ENCODE data around the gene IGF2R. TPM values are rescaled to one million over a fixed set of nuclear protein-coding genes. Genes with fewer than 3 reads are reported as not detected.

IGF2R gene
- total and polyA plus RNA-seq, 2 of the 13 experiments (the other 11 are each of a cell fraction or from before 2014, with no cell fraction given): 38.3 to 70.0 TPM

- TF ChIP-seq, protein P1, sequence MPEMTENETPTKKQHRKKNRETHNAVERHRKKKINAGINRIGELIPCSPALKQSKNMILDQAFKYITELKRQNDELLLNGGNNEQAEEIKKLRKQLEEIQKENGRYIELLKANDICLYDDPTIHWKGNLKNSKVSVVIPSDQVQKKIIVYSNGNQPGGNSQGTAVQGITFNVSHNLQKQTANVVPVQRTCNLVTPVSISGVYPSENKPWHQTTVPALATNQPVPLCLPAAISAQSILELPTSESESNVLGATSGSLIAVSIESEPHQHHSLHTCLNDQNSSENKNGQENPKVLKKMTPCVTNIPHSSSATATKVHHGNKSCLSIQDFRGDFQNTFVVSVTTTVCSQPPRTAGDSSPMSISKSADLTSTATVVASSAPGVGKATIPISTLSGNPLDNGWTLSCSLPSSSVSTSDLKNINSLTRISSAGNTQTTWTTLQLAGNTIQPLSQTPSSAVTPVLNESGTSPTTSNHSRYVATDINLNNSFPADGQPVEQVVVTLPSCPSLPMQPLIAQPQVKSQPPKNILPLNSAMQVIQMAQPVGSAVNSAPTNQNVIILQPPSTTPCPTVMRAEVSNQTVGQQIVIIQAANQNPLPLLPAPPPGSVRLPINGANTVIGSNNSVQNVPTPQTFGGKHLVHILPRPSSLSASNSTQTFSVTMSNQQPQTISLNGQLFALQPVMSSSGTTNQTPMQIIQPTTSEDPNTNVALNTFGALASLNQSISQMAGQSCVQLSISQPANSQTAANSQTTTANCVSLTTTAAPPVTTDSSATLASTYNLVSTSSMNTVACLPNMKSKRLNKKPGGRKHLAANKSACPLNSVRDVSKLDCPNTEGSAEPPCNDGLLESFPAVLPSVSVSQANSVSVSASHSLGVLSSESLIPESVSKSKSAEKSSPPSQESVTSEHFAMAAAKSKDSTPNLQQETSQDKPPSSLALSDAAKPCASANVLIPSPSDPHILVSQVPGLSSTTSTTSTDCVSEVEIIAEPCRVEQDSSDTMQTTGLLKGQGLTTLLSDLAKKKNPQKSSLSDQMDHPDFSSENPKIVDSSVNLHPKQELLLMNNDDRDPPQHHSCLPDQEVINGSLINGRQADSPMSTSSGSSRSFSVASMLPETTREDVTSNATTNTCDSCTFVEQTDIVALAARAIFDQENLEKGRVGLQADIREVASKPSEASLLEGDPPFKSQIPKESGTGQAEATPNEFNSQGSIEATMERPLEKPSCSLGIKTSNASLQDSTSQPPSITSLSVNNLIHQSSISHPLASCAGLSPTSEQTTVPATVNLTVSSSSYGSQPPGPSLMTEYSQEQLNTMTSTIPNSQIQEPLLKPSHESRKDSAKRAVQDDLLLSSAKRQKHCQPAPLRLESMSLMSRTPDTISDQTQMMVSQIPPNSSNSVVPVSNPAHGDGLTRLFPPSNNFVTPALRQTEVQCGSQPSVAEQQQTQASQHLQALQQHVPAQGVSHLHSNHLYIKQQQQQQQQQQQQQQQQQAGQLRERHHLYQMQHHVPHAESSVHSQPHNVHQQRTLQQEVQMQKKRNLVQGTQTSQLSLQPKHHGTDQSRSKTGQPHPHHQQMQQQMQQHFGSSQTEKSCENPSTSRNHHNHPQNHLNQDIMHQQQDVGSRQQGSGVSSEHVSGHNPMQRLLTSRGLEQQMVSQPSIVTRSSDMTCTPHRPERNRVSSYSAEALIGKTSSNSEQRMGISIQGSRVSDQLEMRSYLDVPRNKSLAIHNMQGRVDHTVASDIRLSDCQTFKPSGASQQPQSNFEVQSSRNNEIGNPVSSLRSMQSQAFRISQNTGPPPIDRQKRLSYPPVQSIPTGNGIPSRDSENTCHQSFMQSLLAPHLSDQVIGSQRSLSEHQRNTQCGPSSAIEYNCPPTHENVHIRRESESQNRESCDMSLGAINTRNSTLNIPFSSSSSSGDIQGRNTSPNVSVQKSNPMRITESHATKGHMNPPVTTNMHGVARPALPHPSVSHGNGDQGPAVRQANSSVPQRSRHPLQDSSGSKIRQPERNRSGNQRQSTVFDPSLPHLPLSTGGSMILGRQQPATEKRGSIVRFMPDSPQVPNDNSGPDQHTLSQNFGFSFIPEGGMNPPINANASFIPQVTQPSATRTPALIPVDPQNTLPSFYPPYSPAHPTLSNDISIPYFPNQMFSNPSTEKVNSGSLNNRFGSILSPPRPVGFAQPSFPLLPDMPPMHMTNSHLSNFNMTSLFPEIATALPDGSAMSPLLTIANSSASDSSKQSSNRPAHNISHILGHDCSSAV (CRISPR knock-in tag; IDR thresholded peaks at IDR 0.05; ENCODE audit: borderline replicate concordance): no peak
- no peak for TF ChIP-seq SAFB2 (CRISPR knock-in tag; IDR thresholded peaks at IDR 0.05; ENCODE audit: borderline replicate concordance, low read depth)
- TF ChIP-seq FOXP1 (IDR thresholded peaks at IDR 0.05): no peak
- peak; percentile 31; the same call in 1 of the 2 replicates for TF ChIP-seq FOXP1 (CRISPR knock-in tag; IDR thresholded peaks at IDR 0.05)
- TF ChIP-seq PHB2 (IDR thresholded peaks at IDR 0.05; ENCODE audit: partially characterized antibody): no peak
- TF ChIP-seq PHF8 (CRISPR knock-in tag; IDR thresholded peaks at IDR 0.05): no peak
- TF ChIP-seq ZNF543 (CRISPR knock-in tag; IDR thresholded peaks at IDR 0.05): no peak
- no peak for TF ChIP-seq ZIK1 (CRISPR knock-in tag; IDR thresholded peaks at IDR 0.05; ENCODE audit: borderline replicate concordance, low read depth)
- no peak for TF ChIP-seq MAFK (conservative IDR thresholded peaks at IDR 0.05 in 1 of 2, IDR thresholded peaks at IDR 0.05 in 1 of 2; ENCODE audit: low read length in 2 of 2)
- peak; percentile 40; the same call in 1 of the 2 replicates for TF ChIP-seq GATAD2A (CRISPR knock-in tag; IDR thresholded peaks at IDR 0.05)
- no peak for TF ChIP-seq SIN3A (IDR thresholded peaks at IDR 0.05; ENCODE audit: borderline replicate concordance, low read depth, low read length)
- TF ChIP-seq STAT5B (CRISPR knock-in tag; IDR thresholded peaks at IDR 0.05): no peak
- no peak for TF ChIP-seq POLR2AphosphoS2 (IDR thresholded peaks at IDR 0.05; ENCODE audit: low read depth, low read length)
- no peak for TF ChIP-seq ZNF335 (CRISPR knock-in tag; IDR thresholded peaks at IDR 0.05)
- no peak for TF ChIP-seq ZNF382 (CRISPR knock-in tag; IDR thresholded peaks at IDR 0.05; ENCODE audit: borderline replicate concordance)
- no peak for TF ChIP-seq MEIS1 (CRISPR knock-in tag; IDR thresholded peaks at IDR 0.05; ENCODE audit: borderline replicate concordance)
- no peak for TF ChIP-seq CENPT (CRISPR knock-in tag; IDR thresholded peaks at IDR 0.05; ENCODE audit: low read depth)
- TF ChIP-seq HNF1B (CRISPR knock-in tag; IDR thresholded peaks at IDR 0.05): 0 out of 2 replicates have a peak, but pooled peaks have one; percentile 14
- TF ChIP-seq GABPB1 (CRISPR knock-in tag; IDR thresholded peaks at IDR 0.05): no peak
- no peak for TF ChIP-seq FOXK1 (CRISPR knock-in tag; IDR thresholded peaks at IDR 0.05; ENCODE audit: borderline replicate concordance, low read depth)
- no peak for TF ChIP-seq CREB1 (IDR thresholded peaks at IDR 0.05)
- TF ChIP-seq CREB1 (CRISPR knock-in tag; IDR thresholded peaks at IDR 0.05): peak; percentile 59
Measured at GRCh38 chr6:160134779-160135547, 166.1 kb downstream of the IGF2R start (continued).

Data from HepG2 (cell line).